Mesenchymal stem cell (in vitro differentiated cells and primary cell): ENCODE measurements around the gene SLC35G2.
A peak's percentile ranks its signal among the peaks of the same experiment; 100 is the strongest.

ENCODE experiments used
- DNase-seq: peaks from one replicate; pipeline ENCODE4 v3.0.0-alpha.2; 2013
- H2AFZ ChIP-seq: one replicate; pipeline ENCODE4 v1.6.1; 2013; ENCODE audit warnings: low read depth, mild to moderate bottlenecking, control low read depth, inconsistent platforms, low read length, moderate library complexity
- H2AK5ac ChIP-seq: 2 replicates; pipeline ENCODE4 v1.6.1; 2013; ENCODE audit warnings: low read length, moderate library complexity, mild to moderate bottlenecking, inconsistent platforms; ENCODE audit not compliant: severe bottlenecking
- H2BK120ac ChIP-seq: one replicate; pipeline ENCODE4 v1.6.1; 2013; ENCODE audit warnings: low read depth, mild to moderate bottlenecking, inconsistent platforms, low read length, moderate library complexity
- H2BK12ac ChIP-seq, 2 experiments: one replicate each; pipeline ENCODE4 v1.6.1; 2013; ENCODE audit warnings: inconsistent platforms in 2 of 2, low read length in 2 of 2, mild to moderate bottlenecking in 2 of 2, moderate library complexity in 2 of 2, control low read depth in 1 of 2
- H2BK15ac ChIP-seq: one replicate; pipeline ENCODE4 v1.6.1; 2013; ENCODE audit warnings: mild to moderate bottlenecking, low read depth, inconsistent platforms; ENCODE audit not compliant: poor library complexity, severe bottlenecking
- H2BK5ac ChIP-seq: 2 replicates; pipeline ENCODE4 v1.6.1; 2013; ENCODE audit warnings: low read depth, mild to moderate bottlenecking, low read length, control low read depth, inconsistent platforms; ENCODE audit not compliant: poor library complexity, severe bottlenecking
- H3K14ac ChIP-seq, 2 experiments: one replicate each; pipeline ENCODE4 v1.6.1; 2013; ENCODE audit warnings: inconsistent platforms in 2 of 2, low read length in 2 of 2, control low read depth in 1 of 2, mild to moderate bottlenecking in 1 of 2, moderate library complexity in 1 of 2
- H3K18ac ChIP-seq, 2 experiments: one replicate each; pipeline ENCODE4 v1.6.1; 2013; ENCODE audit warnings: inconsistent platforms in 2 of 2, low read length in 2 of 2, control low read depth in 1 of 2, low read depth in 1 of 2, mild to moderate bottlenecking in 1 of 2
- H3K23ac ChIP-seq, 2 experiments: one replicate each; pipeline ENCODE4 v1.6.1; 2013; ENCODE audit warnings: inconsistent platforms in 2 of 2, low read length in 2 of 2, mild to moderate bottlenecking in 2 of 2, moderate library complexity in 2 of 2, control low read depth in 1 of 2
- H3K27ac ChIP-seq: 2 replicates; pipeline ENCODE4 v1.5.1; 2013; ENCODE audit warnings: mild to moderate bottlenecking, moderate library complexity, low read length, control low read depth, inconsistent platforms; ENCODE audit not compliant: poor library complexity, severe bottlenecking
- H3K27me3 ChIP-seq, 2 experiments: 2 replicates each; pipeline versions ENCODE4 v1.6.1 to v1.7.0; 2013; ENCODE audit warnings: low read length in 2 of 2, mild to moderate bottlenecking in 2 of 2, moderate library complexity in 2 of 2, control low read depth in 1 of 2, inconsistent platforms in 1 of 2; ENCODE audit not compliant: control insufficient read depth in 1 of 2, insufficient read depth in 1 of 2
- H3K36me3 ChIP-seq, 2 experiments: 2 replicates each; pipeline versions ENCODE4 v1.6.1 to v1.7.0; 2013; ENCODE audit warnings: low read length in 2 of 2, control low read depth in 1 of 2, inconsistent platforms in 1 of 2, low read depth in 1 of 2, mild to moderate bottlenecking in 1 of 2; ENCODE audit not compliant: insufficient read depth in 2 of 2, control insufficient read depth in 1 of 2
- H3K4ac ChIP-seq, 2 experiments: one replicate each; pipeline ENCODE4 v1.6.1; 2013; ENCODE audit warnings: inconsistent platforms in 2 of 2, low read length in 2 of 2, mild to moderate bottlenecking in 2 of 2, moderate library complexity in 2 of 2, control low read depth in 1 of 2, low read depth in 1 of 2
- H3K4me1 ChIP-seq: 2 replicates; pipeline ENCODE4 v1.6.1; 2013; ENCODE audit warnings: low read depth, low read length, control low read depth; ENCODE audit not compliant: control insufficient read depth, insufficient read depth
- H3K4me2 ChIP-seq: 2 replicates; pipeline ENCODE4 v1.6.1; 2013; ENCODE audit warnings: low read length, mild to moderate bottlenecking, inconsistent platforms; ENCODE audit not compliant: poor library complexity, severe bottlenecking
- H3K4me3 ChIP-seq, 2 experiments: 2 replicates each; pipeline versions ENCODE4 v1.5.1 to v1.7.0; 2013; ENCODE audit warnings: low read length in 2 of 2, mild to moderate bottlenecking in 2 of 2, control low read depth in 1 of 2, low read depth in 1 of 2; ENCODE audit not compliant: insufficient read depth in 1 of 2
- H3K79me1 ChIP-seq: replicated peaks from 2 replicates; pipeline ENCODE4 v1.6.1; 2013; ENCODE audit warnings: mild to moderate bottlenecking, control low read depth, low read length, inconsistent platforms; ENCODE audit not compliant: poor library complexity, severe bottlenecking
- H3K9ac ChIP-seq: 2 replicates; pipeline ENCODE4 v1.7.0; 2013; ENCODE audit warnings: mild to moderate bottlenecking, low read length, moderate library complexity
- H3K9me3 ChIP-seq: 2 replicates; pipeline ENCODE4 v1.7.0; 2013; ENCODE audit warnings: mild to moderate bottlenecking, low read length; ENCODE audit not compliant: control insufficient read depth
- H4K8ac ChIP-seq: one replicate; pipeline ENCODE4 v1.6.1; 2013; ENCODE audit warnings: inconsistent platforms, mild to moderate bottlenecking, low read length, moderate library complexity
- H4K91ac ChIP-seq: one replicate; pipeline ENCODE4 v1.6.1; 2013; ENCODE audit warnings: mild to moderate bottlenecking, low read length, inconsistent platforms
- WGBS: methylation state at CpG from one replicate; pipeline ENCODE4 v1.1.7; 2013; ENCODE audit warnings: mixed read lengths; 5-methylcytosine and 5-hydroxymethylcytosine counted together

SLC35G2 gene

DNA sequence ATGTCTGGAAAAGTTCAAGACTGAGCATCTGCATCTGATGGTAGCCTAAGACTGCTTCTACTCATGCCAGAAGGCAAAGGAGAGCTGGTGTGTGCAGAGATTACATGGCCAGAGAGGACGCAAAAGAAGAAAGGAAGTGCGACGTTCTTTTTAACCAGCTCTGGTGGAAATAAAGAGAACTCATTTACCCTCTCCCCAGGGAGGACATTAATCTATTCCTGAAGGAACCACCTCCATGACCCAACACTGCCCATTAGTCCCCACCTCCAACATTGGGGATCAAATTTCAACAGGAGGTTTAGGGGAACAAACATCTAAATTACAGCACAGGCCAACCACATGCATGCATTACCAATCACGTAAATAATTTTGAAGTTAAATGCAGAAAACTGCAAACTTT lies 41.6 kb downstream of the SLC35G2 start:
- 14% methylated on average over 3 of the region's 4 CpGs for WGBS
- no peak overlapping the region for H3K18ac ChIP-seq
- H3K23ac ChIP-seq = no peak overlapping the region
- no peaks in the 10 kb centered on the region for H3K27me3 ChIP-seq
- H3K4me2 ChIP-seq = no peak overlapping the region
- no peaks in the 10 kb centered on the region for H3K36me3 ChIP-seq
- H3K4ac ChIP-seq = no peak overlapping the region
- H2AK5ac ChIP-seq = no peak overlapping the region
- H2BK5ac ChIP-seq = no peak overlapping the region
- H3K9me3 ChIP-seq = no peaks in the 10 kb centered on the region
- DNase-seq = peak; percentile 43
- H3K4me3 ChIP-seq = peak overlapping the region in 1 of 2 experiments; percentile 96
- peaks cover 1% of the 10 kb centered on the region for H3K4me1 ChIP-seq
- no peak overlapping the region for H4K8ac ChIP-seq
- H3K9ac ChIP-seq = peak overlapping the region; percentile 94
- H2BK12ac ChIP-seq = no peak overlapping the region
- H4K91ac ChIP-seq = no peak overlapping the region
- no peak overlapping the region for H3K14ac ChIP-seq
- no peak overlapping the region for H2BK120ac ChIP-seq
- H2AFZ ChIP-seq = no peak overlapping the region
- no peak overlapping the region for H3K27ac ChIP-seq
- no peak overlapping the region for H2BK15ac ChIP-seq
- peaks cover 14% of the 10 kb centered on the region for H3K79me1 ChIP-seq

DNA sequence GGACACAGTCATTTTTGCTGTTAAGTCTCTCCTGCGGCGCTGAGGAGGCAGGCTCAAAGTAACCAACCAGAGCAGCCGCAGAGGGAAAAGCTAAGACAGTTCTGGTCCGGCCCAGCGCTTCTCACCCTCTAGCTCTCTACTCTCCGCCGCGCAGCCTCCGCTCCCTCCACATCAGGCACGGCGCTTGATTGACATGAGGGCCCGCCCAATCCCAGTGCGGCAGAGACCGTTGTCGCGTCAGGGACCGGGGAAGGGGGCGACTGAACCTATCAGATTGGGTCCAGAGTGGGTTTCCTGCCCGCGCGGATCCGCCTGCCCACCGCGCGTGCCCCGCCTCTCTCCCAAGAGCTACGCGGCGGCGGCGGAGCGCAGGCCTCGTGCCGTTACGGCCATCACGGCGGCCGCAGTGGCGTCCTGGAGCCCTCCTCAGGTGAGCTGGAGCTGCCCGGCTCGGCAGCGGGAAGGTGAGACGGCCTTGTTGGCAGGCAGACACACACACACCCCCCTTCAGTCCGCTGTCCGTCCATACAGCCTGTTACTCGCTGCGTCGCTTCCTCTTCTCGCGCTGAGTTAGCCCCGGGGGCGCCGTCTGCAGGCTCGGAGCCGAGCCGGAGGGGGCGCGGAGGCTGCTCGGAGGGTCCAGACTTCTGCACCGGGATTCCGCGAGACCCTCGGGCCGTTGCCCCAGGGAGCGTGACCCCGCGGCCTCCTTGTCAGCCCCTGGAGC lies 43.1 kb downstream of the SLC35G2 start, which contains the start of gene NCK1:
TSS of gene NCK1 (plus strand) at position 319 of the 727 bp plus-strand sequence. CDS start 65,794 bp downstream, outside the sequence.
- H2AFZ ChIP-seq = peak within 1 kb of the TSS; percentile 20
- peak within 1 kb of the TSS; percentile 94 for H3K9ac ChIP-seq
- H3K36me3 ChIP-seq = no peaks in the 10 kb centered on the region
- H2BK5ac ChIP-seq = no peak within 1 kb of the TSS
- peaks cover 8% of the 10 kb centered on the region for H3K79me1 ChIP-seq
- under 1% methylated on average over 55 of the region's 67 CpGs for WGBS
- peak within 1 kb of the TSS; percentile 28 for H4K91ac ChIP-seq
- no peak within 1 kb of the TSS for H2AK5ac ChIP-seq
- peak within 1 kb of the TSS; percentile 82 for H3K27ac ChIP-seq
- peak within 1 kb of the TSS in 1 of 2 experiments; percentile 84 for H2BK12ac ChIP-seq
- peak within 1 kb of the TSS; percentile 70 to 96 for H3K4me3 ChIP-seq
- H4K8ac ChIP-seq = peak within 1 kb of the TSS; percentile 9
- DNase-seq = peak; percentile 99
- no peaks in the 10 kb centered on the region for H3K27me3 ChIP-seq
- H3K4ac ChIP-seq = peak within 1 kb of the TSS; percentile 46 to 99
- peak within 1 kb of the TSS; percentile 62 to 96 for H3K23ac ChIP-seq
- H2BK120ac ChIP-seq = peak within 1 kb of the TSS; percentile 4
- peak within 1 kb of the TSS; percentile 81 to 100 for H3K18ac ChIP-seq
- H3K4me1 ChIP-seq = peaks cover 1% of the 10 kb centered on the region
- peak within 1 kb of the TSS; percentile 95 for H3K4me2 ChIP-seq
- peak within 1 kb of the TSS in 1 of 2 experiments; percentile 97 for H3K14ac ChIP-seq
- no peaks in the 10 kb centered on the region for H3K9me3 ChIP-seq
- H2BK15ac ChIP-seq = peak within 1 kb of the TSS; percentile 70

DNA sequence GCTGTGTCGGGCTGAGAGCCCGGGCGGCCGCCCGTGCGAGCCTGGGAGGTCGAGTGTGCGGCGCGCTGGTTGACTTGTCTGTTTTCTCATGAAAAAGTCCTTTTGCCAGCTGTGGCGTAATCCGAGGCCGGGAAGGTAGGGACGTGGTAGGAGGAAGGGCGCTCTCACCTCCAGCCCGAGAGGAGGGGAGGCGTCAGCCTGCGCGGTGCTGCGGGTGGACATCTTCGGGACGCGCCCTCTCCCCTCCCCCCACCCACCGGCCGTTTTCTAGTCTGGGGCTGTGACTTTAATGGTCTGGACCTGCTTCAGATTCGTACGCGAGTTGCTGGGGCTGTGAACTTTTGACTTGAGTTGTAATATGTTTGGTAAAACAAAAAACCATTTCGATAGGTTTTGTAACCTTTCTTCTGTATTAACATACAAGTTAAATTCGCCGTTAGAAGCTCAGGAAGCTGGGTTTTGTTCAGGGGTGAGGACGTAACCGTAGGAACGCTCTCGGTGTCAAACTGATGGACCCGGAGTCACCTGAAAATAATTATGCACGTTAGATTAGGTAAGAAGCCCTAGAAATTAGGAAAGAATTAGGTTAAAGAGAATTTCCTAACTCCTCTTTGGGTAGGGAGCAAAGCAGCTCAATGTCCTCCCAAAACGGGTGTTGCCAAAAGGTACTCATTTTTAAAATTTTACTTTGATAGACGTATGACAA lies 43.8 kb downstream of the SLC35G2 start:
- WGBS = 1% methylated on average over 22 of the region's 39 CpGs
- H2AK5ac ChIP-seq = no peak overlapping the region
- H3K4me1 ChIP-seq = peaks cover 1% of the 10 kb centered on the region
- H3K79me1 ChIP-seq = peaks cover 8% of the 10 kb centered on the region
- H3K9me3 ChIP-seq = no peaks in the 10 kb centered on the region
- peak overlapping the region; percentile 28 for H4K91ac ChIP-seq
- peak overlapping the region; percentile 20 for H2AFZ ChIP-seq
- no peaks in the 10 kb centered on the region for H3K27me3 ChIP-seq
- peak overlapping the region; percentile 11 to 99 for H3K4ac ChIP-seq
- peak overlapping the region in 1 of 2 experiments; percentile 97 for H3K14ac ChIP-seq
- peak overlapping the region; percentile 70 for H2BK15ac ChIP-seq
- H4K8ac ChIP-seq = no peak overlapping the region
- no peak overlapping the region for H2BK5ac ChIP-seq
- H3K27ac ChIP-seq = peak overlapping the region; percentile 73
- H3K36me3 ChIP-seq = peaks cover 0 to 2% of the 10 kb centered on the region in 2 experiments
- H3K9ac ChIP-seq = peak overlapping the region; percentile 94
- H2BK120ac ChIP-seq = peak overlapping the region; percentile 4
- H3K4me3 ChIP-seq = peak overlapping the region; percentile 70 to 96
- peak; percentile 73 for DNase-seq
- H3K4me2 ChIP-seq = peak overlapping the region; percentile 85
- peak overlapping the region in 1 of 2 experiments; percentile 60 for H2BK12ac ChIP-seq
- peak overlapping the region in 1 of 2 experiments; percentile 95 for H3K23ac ChIP-seq
- peak overlapping the region; percentile 20 to 100 for H3K18ac ChIP-seq

DNA sequence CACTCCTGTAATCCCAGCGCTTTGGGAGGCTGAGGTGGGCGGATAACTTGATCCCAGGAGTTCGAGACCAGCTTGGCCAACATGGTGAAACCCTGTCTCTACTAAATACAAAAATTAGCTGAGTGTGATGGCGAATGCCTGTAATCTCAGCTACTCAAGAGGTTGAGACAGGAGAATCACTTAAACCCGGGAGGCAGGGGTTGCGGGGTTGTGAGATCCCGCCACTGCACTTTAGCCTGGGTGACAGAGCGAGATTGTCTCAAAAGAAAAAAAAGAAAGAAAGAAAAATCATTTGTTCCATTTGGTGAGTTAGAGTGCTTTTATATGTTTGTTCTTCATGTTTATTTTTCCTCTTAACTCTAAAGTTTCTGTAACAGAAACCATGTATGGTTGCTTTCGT lies 50.4 kb downstream of the SLC35G2 start:
- no peak overlapping the region for H3K4ac ChIP-seq
- H3K27me3 ChIP-seq = no peaks in the 10 kb centered on the region
- no peak overlapping the region for H3K18ac ChIP-seq
- H3K23ac ChIP-seq = no peak overlapping the region
- no peak for DNase-seq
- no peak overlapping the region for H4K91ac ChIP-seq
- no peak overlapping the region for H2AFZ ChIP-seq
- no peak overlapping the region for H4K8ac ChIP-seq
- no peaks in the 10 kb centered on the region for H3K4me1 ChIP-seq
- 98% methylated on average over 8 of the region's 9 CpGs for WGBS
- no peak overlapping the region for H3K14ac ChIP-seq
- H2BK15ac ChIP-seq = no peak overlapping the region
- H2BK12ac ChIP-seq = no peak overlapping the region
- H3K79me1 ChIP-seq = peaks cover 8% of the 10 kb centered on the region
- H2BK5ac ChIP-seq = no peak overlapping the region
- no peaks in the 10 kb centered on the region for H3K9me3 ChIP-seq
- no peak overlapping the region for H3K4me2 ChIP-seq
- H2AK5ac ChIP-seq = no peak overlapping the region
- H2BK120ac ChIP-seq = no peak overlapping the region
- H3K9ac ChIP-seq = no peak overlapping the region
- peaks cover 14 to 15% of the 10 kb centered on the region in 2 experiments for H3K36me3 ChIP-seq
- no peak overlapping the region for H3K4me3 ChIP-seq
- no peak overlapping the region for H3K27ac ChIP-seq
